Measurements from ENCODE around the gene ACTC1. TPM values are rescaled to one million over a fixed set of nuclear protein-coding genes. Genes with fewer than 3 reads are reported as not detected.

ACTC1 gene
- total RNA-seq, 2 experiments from 2014 or later, result not detected

- no peak overlapping the region for H3K4me3 ChIP-seq (ENCODE audit: low read length)
- H3K36me3 ChIP-seq (ENCODE audit: insufficient read depth, low read length), result no peaks in the 10 kb centered on the region
- peaks cover 6% of the 10 kb centered on the region for H3K9me3 Mint-ChIP-seq
- no peaks in the 10 kb centered on the region for H3K4me1 ChIP-seq (ENCODE audit: insufficient read depth, low read length)
- TF ChIP-seq CTCF (IDR thresholded peaks at IDR 0.05), result no peak
- no peak overlapping the region for H3K27ac Mint-ChIP-seq
- no peak overlapping the region for H3K27ac ChIP-seq (ENCODE audit: low read depth in 1 of 2, low read length in 2 of 2)
- peaks cover 0 to 4% of the 10 kb centered on the region in 2 experiments for H3K9me3 ChIP-seq (ENCODE audit: control insufficient read depth in 1 of 2, insufficient read depth in 1 of 2, low read length in 2 of 2)
- peaks cover 0 to 5% of the 10 kb centered on the region in 2 experiments for H3K27me3 ChIP-seq (ENCODE audit: control insufficient read depth in 1 of 2, insufficient read depth in 2 of 2, low read length in 2 of 2)
- intact Hi-C loops (cut with DNase I, micrococcal nuclease), result no loop called here
- peaks cover 9% of the 10 kb centered on the region for H3K27me3 Mint-ChIP-seq
- no peak overlapping the region for H3K4me3 Mint-ChIP-seq
- H3K4me1 Mint-ChIP-seq (ENCODE audit: low read depth), result no peaks in the 10 kb centered on the region
- POLR2A ChIA-PET, result no interaction called here
- ATAC-seq (ENCODE audit: poor library complexity) (no peak), DNase-seq (no peak)
- H3K36me3 Mint-ChIP-seq (ENCODE audit: low read depth), result no peaks in the 10 kb centered on the region
- CTCF ChIA-PET, result no interaction called here
Measured at GRCh38 chr15:34837246-34838016, 42.1 kb upstream of the ACTC1 start.

GRCh38 chr15:34828145-34828911, 33.0 kb upstream of the ACTC1 start:
- Mint-ChIP-seq H3K36me3 (ENCODE audit: low read depth) (no peaks in the 10 kb centered on the region), H3K4me3 (no peak overlapping the region), H3K4me1 (ENCODE audit: low read depth) (no peaks in the 10 kb centered on the region), H3K27ac (no peak overlapping the region), H3K9me3 (no peaks in the 10 kb centered on the region), H3K27me3 (peaks cover 46% of the 10 kb centered on the region)
- no peaks in the 10 kb centered on the region for H3K36me3 ChIP-seq (ENCODE audit: insufficient read depth, low read length)
- no peak for DNase-seq
- TF ChIP-seq CTCF (IDR thresholded peaks at IDR 0.05), result no peak
- H3K27ac ChIP-seq (ENCODE audit: low read depth in 1 of 2, low read length in 2 of 2), result no peak overlapping the region
- intact Hi-C loops (cut with DNase I, micrococcal nuclease), result no loop called here
- H3K4me3 ChIP-seq (ENCODE audit: low read length), result no peak overlapping the region
- H3K9me3 ChIP-seq (ENCODE audit: control insufficient read depth in 1 of 2, insufficient read depth in 1 of 2, low read length in 2 of 2), result no peaks in the 10 kb centered on the region
- H3K27me3 ChIP-seq (ENCODE audit: control insufficient read depth in 1 of 2, insufficient read depth in 2 of 2, low read length in 2 of 2), result peaks cover 0 to 8% of the 10 kb centered on the region in 2 experiments
- ATAC-seq (ENCODE audit: poor library complexity), result no peak
- ChIA-PET POLR2A (no interaction called here), CTCF (no interaction called here)
- no peaks in the 10 kb centered on the region for H3K4me1 ChIP-seq (ENCODE audit: insufficient read depth, low read length)

GRCh38 chr15:34821831-34822230, 26.5 kb upstream of the ACTC1 start:
- intact Hi-C loops (cut with DNase I, micrococcal nuclease), result no loop called here
- Histone ChIP-seq H3K4me3 (ENCODE audit: low read length) (no peak overlapping the region), H3K27ac (ENCODE audit: low read depth in 1 of 2, low read length in 2 of 2) (no peak overlapping the region), H3K4me1 (ENCODE audit: insufficient read depth, low read length) (no peaks in the 10 kb centered on the region), H3K36me3 (ENCODE audit: insufficient read depth, low read length) (no peaks in the 10 kb centered on the region), H3K9me3 (ENCODE audit: control insufficient read depth in 1 of 2, insufficient read depth in 1 of 2, low read length in 2 of 2) (no peaks in the 10 kb centered on the region), H3K27me3 (ENCODE audit: control insufficient read depth in 1 of 2, insufficient read depth in 2 of 2, low read length in 2 of 2) (peaks cover 5% of the 10 kb centered on the region in 2 experiments)
- no peaks in the 10 kb centered on the region for H3K36me3 Mint-ChIP-seq (ENCODE audit: low read depth)
- H3K27me3 Mint-ChIP-seq, result peaks cover 60% of the 10 kb centered on the region
- ChIA-PET CTCF (no interaction called here), POLR2A (no interaction called here)
- no peak for TF ChIP-seq CTCF (IDR thresholded peaks at IDR 0.05)
- no peaks in the 10 kb centered on the region for H3K9me3 Mint-ChIP-seq
- DNase-seq (no peak), ATAC-seq (ENCODE audit: poor library complexity) (no peak)
- H3K27ac Mint-ChIP-seq, result no peak overlapping the region
- H3K4me3 Mint-ChIP-seq, result no peak overlapping the region
- H3K4me1 Mint-ChIP-seq (ENCODE audit: low read depth), result no peaks in the 10 kb centered on the region
